HUDEP-2 (cell line): ENCODE measurements around the gene RLN3.

ENCODE experiments used
- DNase-seq, 76 experiments: peaks; one replicate each; lab custom pipeline; 2025; ENCODE audit not compliant: unreplicated experiment in 76 of 76; lab: John Stamatoyannopoulos, UW

The RLN3 gene

GRCh38 chr19:13993590-13994300 lies 34.2 kb upstream of the RLN3 start:
- no peak for DNase-seq

DNA sequence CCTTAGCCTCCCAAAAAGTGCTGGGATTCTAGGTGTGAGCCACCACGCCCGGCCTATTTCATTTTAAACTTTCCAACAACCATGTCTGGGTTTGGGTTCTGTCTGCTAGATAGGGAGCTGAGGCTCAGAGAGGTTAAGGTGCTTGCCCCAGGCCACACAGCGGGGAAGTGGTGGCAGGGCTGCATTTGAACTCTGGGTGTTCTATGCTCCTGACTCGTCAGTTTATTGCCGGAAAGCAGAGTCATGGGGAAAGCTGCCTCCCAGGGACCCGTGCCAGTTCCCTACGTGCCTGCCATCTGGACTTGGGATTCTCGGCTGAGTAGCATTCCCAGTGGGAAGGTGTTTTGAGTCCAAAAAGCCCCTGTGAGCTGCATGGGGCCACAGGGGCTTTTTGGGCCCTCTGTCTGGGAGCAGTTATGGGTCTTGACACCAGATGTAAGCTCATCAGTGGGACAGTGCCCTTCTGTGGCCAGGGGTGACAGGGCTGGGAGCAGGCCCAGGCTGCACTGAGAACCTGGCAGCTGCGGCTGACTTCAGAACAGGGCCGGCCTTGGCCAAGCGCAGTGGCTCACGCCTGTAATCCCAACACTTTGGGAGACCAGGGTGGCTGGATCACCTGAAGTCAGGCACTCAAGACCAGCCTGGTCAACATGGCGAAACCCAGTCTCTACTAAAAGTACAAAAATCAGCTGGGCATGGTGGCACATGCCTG lies 32.8 kb upstream of the RLN3 start:
- DNase-seq = no peak

DNA sequence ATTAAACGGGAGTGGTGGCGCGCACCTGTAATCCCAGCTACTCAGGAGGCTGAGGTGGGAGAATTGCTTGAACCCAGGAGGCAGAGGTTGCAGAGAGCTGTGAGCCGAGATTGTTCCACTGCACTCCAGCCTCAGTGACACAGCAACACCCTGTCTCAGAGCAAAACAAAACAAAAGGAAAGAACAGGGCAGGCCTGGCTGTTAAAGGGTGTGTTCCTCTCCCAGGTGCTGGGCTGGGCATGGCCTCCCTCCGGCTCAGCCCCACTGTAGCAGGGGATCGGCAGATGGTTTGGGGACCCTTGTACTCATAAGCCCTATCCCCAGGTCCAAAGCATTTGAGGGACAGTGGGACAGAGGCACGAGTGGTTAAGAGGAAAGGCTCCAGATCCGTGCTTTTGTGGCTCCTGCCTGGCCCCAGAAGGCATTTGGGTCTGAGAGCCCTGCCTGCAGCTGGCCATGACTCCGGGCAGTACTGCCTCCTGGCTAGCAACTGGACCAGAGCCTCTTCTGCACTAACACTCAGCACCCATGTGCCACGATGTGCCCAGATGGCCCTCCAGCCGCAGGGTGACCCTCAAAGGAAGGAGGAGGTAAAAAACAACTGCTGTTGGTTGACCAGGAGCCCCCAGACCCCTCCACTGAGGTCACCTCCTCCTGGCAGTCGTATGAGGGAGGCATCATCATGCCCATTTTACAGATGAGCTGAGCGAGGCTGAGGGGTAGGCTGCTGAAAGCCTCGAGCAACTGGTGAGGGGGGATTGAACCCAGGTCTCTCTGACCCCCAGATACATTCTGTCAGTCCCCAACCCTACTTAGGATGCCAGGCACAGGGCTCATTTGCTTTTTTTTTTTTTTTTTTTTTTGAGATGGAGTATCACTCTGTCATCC lies 31.8 kb upstream of the RLN3 start:
- no peak for DNase-seq

- DNase-seq = no peak
Observed at GRCh38 chr19:13996928-13997630, 30.9 kb upstream of the RLN3 start.

- no peak for DNase-seq
Observed at GRCh38 chr19:13997631-13997962, 30.4 kb upstream of the RLN3 start.

DNA sequence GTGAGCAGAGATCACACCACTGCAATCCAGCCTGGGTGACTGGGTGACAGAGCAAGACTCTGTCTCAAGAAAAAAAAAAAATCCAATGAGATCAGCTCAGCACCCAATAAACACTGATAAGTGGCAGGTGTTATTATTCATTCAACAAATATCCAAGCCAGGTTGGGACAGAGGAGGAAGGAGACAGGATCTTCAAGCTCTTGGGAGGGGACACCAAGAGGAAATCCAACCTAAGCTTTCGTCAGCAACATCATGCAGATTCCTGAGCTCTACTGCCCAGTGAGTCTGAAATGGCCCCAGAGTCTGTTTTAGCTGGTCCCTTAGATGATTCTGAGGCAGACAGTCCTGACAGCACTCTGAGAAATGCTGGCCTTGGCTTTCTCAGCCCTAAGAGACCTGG lies 29.5 kb upstream of the RLN3 start:
- DNase-seq = no peak

- no peak for DNase-seq
Observed at GRCh38 chr19:13999085-13999484, 28.9 kb upstream of the RLN3 start.

DNA sequence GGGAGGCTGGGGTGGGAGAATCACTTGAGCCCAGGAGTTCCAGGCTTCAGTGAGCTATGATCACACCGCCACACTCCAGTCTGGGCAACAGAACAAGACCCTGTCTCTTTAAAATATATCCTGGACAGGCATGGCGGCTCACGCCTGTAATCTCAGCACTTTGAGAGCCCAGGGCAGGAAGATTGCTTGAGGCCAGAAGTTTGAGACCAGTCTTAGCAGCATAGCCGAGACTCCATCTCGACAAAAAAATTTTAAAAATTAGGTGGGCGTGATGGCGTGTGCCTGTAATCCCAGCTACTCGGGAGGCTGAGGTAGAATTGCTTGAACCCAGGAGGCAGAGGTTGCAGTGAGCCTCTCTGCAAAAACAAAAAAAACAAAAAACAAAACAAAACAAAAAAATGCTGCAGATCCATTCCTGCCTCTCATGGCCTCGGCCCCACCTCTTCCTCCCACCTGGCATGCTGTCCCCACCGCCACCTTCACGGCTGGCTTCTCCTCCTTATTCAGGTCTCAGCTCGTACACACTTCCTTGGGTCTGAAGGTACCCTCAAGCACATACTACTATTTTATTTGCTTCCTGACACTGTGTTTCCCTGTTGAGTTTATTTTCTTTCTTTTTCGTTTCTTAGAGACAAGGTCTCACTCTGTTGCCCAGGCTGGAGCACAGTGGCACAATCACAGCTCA lies 27.1 kb upstream of the RLN3 start:
- DNase-seq = no peak

GRCh38 chr19:14002571-14003250 lies 25.2 kb upstream of the RLN3 start:
- no peak for DNase-seq

DNA sequence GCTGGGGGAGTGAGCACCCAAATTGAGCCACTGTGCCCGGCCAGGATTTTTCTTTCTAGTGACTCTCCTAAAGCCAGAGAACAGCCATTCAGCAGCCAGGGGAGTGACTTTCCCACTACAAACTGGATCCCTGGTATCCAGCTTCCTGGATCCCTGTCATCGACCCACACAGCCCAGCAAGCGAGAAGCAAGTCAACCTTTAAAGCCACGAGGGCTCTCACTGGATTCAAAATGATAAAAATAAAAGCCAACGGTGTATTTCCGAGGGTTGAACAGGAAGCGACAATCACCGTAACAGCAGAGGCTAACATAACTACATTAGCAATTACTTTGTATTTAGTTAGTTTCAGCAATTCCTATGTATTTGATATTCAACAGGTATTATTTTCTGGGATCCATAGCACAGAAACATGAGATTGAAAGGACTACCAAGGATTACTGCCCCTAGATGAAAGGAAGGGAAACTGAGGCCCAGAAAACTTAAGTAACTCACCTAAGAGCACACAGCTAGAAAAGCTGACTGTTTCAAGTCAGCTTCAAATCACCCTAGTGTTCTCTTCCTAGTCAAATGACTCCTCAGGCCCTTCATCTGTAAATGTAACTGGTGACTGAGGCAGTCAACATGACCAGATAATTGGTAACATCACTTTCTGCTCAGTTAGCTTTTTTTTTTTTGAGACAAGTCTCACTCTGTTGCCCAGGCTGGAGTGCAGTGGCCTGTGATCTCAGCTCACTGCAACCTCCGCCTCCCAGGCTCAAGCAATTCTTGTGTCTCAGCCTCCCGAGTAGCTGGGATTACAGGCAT lies 24.5 kb upstream of the RLN3 start:
- no peak for DNase-seq

DNA sequence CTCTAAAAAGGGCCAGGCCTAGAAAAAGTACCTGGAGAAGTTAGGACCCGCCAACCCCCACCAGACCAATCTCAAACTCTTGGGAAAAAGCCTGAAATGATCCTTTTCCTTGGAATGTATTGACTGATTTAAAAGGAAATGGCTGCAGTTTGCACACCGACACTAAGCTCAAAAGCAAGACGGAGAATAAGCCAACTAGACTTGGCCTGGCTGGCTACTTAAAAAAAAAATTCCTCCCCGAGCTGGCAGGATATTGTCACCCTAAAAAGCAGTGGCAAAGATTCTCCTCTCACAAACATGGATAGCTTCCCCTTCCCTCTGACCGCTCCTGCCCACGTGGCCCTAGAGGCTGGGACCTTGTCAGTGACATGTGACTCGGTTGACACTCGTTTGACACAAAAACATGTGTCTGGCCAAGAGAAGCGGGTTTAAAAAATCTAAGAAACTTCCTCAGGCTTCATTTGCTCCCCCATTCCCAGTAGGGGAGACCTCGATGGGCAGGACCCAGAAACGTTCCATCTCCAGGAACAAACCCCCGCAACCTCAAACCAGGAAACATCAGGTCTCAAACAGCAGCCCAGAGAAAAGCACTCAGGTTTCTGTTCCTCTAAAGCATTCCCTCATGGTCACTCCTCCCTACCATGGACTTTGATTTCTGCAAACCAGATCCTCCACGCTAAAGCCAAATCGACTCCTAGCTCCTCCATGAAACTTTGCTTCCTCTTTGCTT lies 23.2 kb upstream of the RLN3 start:
- DNase-seq = peak in 42 of 76 experiments; percentile 11 to 66 (median 32)

DNA sequence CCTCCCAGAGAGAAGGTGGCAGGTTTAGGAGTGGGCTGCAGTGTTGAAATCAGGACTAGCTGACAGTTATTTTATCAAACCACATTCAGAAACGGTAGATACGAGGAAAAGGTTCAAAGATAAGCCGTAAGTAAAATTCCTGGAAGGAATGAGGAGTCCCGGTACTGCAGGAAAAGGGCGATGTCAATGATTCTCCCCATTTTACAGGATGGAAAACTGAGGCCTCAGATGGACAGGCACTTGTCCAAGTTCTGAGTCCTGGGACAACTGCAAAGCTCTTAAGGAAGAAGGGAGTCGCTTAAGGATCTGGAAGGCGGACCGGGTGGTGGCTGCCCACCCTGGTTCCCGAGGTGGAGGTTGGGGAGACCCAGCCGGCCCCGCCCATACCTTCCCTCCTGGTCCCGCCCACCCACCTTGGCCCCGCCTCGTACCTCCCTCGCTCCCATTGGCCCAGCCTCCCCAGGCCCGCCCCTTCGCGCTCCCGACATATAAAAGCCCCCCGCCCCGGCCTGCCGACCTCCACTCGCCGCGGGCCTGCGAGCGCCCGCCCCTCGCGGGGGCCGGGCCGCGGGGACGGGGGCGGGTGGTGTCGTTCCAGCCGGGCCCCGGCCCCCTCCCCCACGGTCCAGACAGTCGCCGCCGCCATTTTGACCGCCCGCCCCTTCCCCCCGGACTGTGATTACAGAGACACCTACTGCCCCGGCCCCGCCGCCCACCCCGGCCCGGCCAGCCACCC lies 22.4 kb upstream of the RLN3 start:
- peak in 71 of 76 experiments; percentile 30 to 95 (median 83) for DNase-seq

DNA sequence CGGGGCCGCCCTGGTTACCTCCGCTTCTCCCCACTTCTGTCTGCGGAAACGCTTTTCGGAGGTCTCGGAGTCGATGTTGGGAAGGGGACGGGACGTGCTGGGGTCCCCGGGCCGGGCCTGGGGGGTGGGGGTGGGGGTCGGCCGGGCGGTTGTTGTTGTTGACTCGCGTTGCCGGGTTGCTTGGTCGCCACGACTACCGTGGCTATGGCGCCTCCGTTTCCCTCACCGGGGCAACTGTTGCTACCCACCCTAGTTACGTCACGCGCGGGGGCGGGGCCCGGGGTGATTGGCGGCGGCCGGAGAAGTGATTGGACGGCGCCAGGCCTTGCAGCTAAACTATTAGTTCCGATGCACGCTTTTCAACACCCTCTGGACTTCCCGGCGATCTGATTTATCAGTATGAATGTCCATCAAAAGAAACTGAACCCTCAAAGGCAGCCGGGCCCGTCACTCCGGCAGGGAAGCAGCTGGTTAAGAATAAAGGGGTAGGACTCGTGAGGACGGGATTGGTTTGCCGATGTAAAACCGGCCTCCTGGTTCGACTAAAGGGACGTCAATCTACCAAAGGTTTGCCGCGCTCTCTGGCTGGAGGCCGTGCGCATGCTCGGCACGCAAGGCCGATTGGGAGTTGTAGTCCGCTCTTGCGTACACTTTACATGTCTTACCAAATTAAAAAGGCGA lies 21.7 kb upstream of the RLN3 start, which contains the start of gene RFX1:
RFX1 (minus strand) TSS at position 236 of the 681 bp plus-strand sequence. CDS start 12,477 bp downstream, outside the sequence.
- peak; percentile 96 to 100 (median 100) for DNase-seq

- peak in 75 of 76 experiments; percentile 60 to 99 (median 89) for DNase-seq
Observed at GRCh38 chr19:14006766-14007562, 21.0 kb upstream of the RLN3 start.

- no peak for DNase-seq
Observed at GRCh38 chr19:14012378-14012915, 15.5 kb upstream of the RLN3 start.
